OCI-LY1 (cell line): ENCODE data around the gene PTCD1.

Source experiments
- H2AFZ ChIP-seq: fragments of 200-600 bp; sonication (generic), shearing (Covaris generic); 2 replicates; pipeline ENCODE4 v1.6.0; 2014; ENCODE audit warnings: antibody characterized with exemption, mild to moderate bottlenecking, low read length
- H3F3A ChIP-seq: fragments of 200-600 bp; sonication (generic), shearing (Covaris generic); 2 replicates; pipeline ENCODE4 v1.6.0; 2014; ENCODE audit warnings: mild to moderate bottlenecking, antibody characterized with exemption, low read length, moderate library complexity; ENCODE audit not compliant: insufficient read depth
- H3K27ac ChIP-seq: fragments of 200-600 bp; sonication (generic); 2 replicates; pipeline ENCODE4 v1.5.1; 2014; ENCODE audit warnings: low read length, mixed run types, mild to moderate bottlenecking, low read depth; ENCODE audit not compliant: poor library complexity, severe bottlenecking
- H3K27me3 ChIP-seq: fragments of 200-600 bp; sonication (generic); 2 replicates; pipeline ENCODE4 v1.6.0; 2014; ENCODE audit warnings: antibody characterized with exemption, mild to moderate bottlenecking, low read length, moderate library complexity; ENCODE audit not compliant: insufficient read depth
- H3K36me3 ChIP-seq: fragments of 200-600 bp; sonication (generic); 2 replicates; pipeline ENCODE4 v1.6.1; 2014; ENCODE audit warnings: mild to moderate bottlenecking, antibody characterized with exemption, low read length, moderate library complexity, mixed read lengths; ENCODE audit not compliant: insufficient read depth
- H3K4me1 ChIP-seq: fragments of 200-600 bp; sonication (generic); 2 replicates; pipeline ENCODE4 v1.5.1; 2014; ENCODE audit warnings: mild to moderate bottlenecking, low read length, moderate library complexity; ENCODE audit not compliant: insufficient read depth, severe bottlenecking
- H3K4me2 ChIP-seq: fragments of 200-600 bp; sonication (generic), shearing (Covaris generic); 2 replicates; pipeline ENCODE4 v1.6.1; 2014; ENCODE audit warnings: low read length
- H3K4me3 ChIP-seq: fragments of 200-600 bp; sonication (generic); 2 replicates; pipeline ENCODE4 v1.5.1; 2014; ENCODE audit warnings: low read length, low read depth, mild to moderate bottlenecking, mixed read lengths; ENCODE audit not compliant: poor library complexity, severe bottlenecking
- H3K79me2 ChIP-seq: fragments of 200-600 bp; shearing (Covaris generic); 2 replicates; pipeline ENCODE4 v1.6.1; 2016; ENCODE audit warnings: mixed run types, low read length, mixed read lengths; ENCODE audit not compliant: insufficient read depth
- H3K9ac ChIP-seq: fragments of 200-600 bp; sonication (generic), shearing (Covaris generic); 2 replicates; pipeline ENCODE4 v1.6.1; 2014; ENCODE audit warnings: mild to moderate bottlenecking, low read length, mixed read lengths
- H3K9me2 ChIP-seq: fragments of 200-600 bp; sonication (generic), shearing (Covaris generic); 2 replicates; pipeline ENCODE4 v1.6.1; 2014; ENCODE audit warnings: low read depth, mild to moderate bottlenecking, low read length, mixed read lengths
- H3K9me3 ChIP-seq: fragments of 200-600 bp; shearing (Covaris generic); 2 replicates; pipeline ENCODE4 v1.6.1; 2014; ENCODE audit warnings: low read length, mixed read lengths
- H4K20me1 ChIP-seq: fragments of 200-600 bp; sonication (generic), shearing (Covaris generic); 2 replicates; pipeline ENCODE4 v1.6.0; 2016; ENCODE audit warnings: mild to moderate bottlenecking, low read length; ENCODE audit not compliant: insufficient read depth
- CTCF ChIP-seq: fragments of 200-600 bp; sonication (generic), shearing (Covaris generic); IDR thresholded peaks from 2 replicates; pipeline ENCODE4 v1.5.1; 2017; ENCODE audit warnings: mild to moderate bottlenecking, antibody characterized with exemption, low read length, moderate library complexity, mixed read lengths
- EZH2 ChIP-seq: fragments of 200-600 bp; sonication (generic), shearing (Covaris generic); IDR thresholded peaks from 2 replicates; pipeline ENCODE4 v1.8.0; 2017; ENCODE audit warnings: borderline replicate concordance, mixed run types, mild to moderate bottlenecking, antibody characterized with exemption, low read length, moderate library complexity, mixed read lengths

Gene PTCD1

GRCh38 chr7:99398891-99399445, 39.6 kb downstream of the PTCD1 start:
- H3K4me3 ChIP-seq: no peak overlapping the region
- no peaks in the 10 kb centered on the region for H3K9me2 ChIP-seq
- TF ChIP-seq CTCF (no peak), EZH2 (no peak)
- H3K27ac ChIP-seq: no peak overlapping the region
- no peaks in the 10 kb centered on the region for H3K79me2 ChIP-seq
- H3K4me2 ChIP-seq: no peak overlapping the region
- no peaks in the 10 kb centered on the region for H3F3A ChIP-seq
- no peak overlapping the region for H3K9ac ChIP-seq
- no peaks in the 10 kb centered on the region for H4K20me1 ChIP-seq
- H3K4me1 ChIP-seq: no peaks in the 10 kb centered on the region
- peaks cover 97% of the 10 kb centered on the region for H3K36me3 ChIP-seq
- no peaks in the 10 kb centered on the region for H3K27me3 ChIP-seq
- no peak overlapping the region for H2AFZ ChIP-seq
- H3K9me3 ChIP-seq: no peaks in the 10 kb centered on the region

GRCh38 chr7:99397297-99397983, 41.2 kb downstream of the PTCD1 start:
- peaks cover 92% of the 10 kb centered on the region for H3K36me3 ChIP-seq
- H3F3A ChIP-seq: no peaks in the 10 kb centered on the region

GRCh38 chr7:99396418-99397296, 41.9 kb downstream of the PTCD1 start:
- no peaks in the 10 kb centered on the region for H3K27me3 ChIP-seq
- H3K36me3 ChIP-seq: peaks cover 93% of the 10 kb centered on the region
- H3F3A ChIP-seq: no peaks in the 10 kb centered on the region
- TF ChIP-seq EZH2: no peak
- TF ChIP-seq CTCF: no peak
- H4K20me1 ChIP-seq: no peaks in the 10 kb centered on the region
- no peak overlapping the region for H3K4me3 ChIP-seq
- H2AFZ ChIP-seq: no peak overlapping the region
- H3K79me2 ChIP-seq: no peaks in the 10 kb centered on the region
- H3K4me2 ChIP-seq: no peak overlapping the region
- H3K9me2 ChIP-seq: no peaks in the 10 kb centered on the region
- no peak overlapping the region for H3K27ac ChIP-seq
- H3K4me1 ChIP-seq: peaks cover 18% of the 10 kb centered on the region
- no peak overlapping the region for H3K9ac ChIP-seq
- H3K9me3 ChIP-seq: no peaks in the 10 kb centered on the region

More at GRCh38 chr7:99397297-99397983, 41.2 kb downstream of the PTCD1 start:
- Histone ChIP-seq H3K79me2 (no peaks in the 10 kb centered on the region), H3K27ac (no peak overlapping the region), H3K4me2 (no peak overlapping the region), H3K27me3 (no peaks in the 10 kb centered on the region), H2AFZ (no peak overlapping the region), H3K9me2 (no peaks in the 10 kb centered on the region), H3K4me1 (peaks cover 11% of the 10 kb centered on the region), H3K9me3 (no peaks in the 10 kb centered on the region), H3K4me3 (no peak overlapping the region), H3K9ac (no peak overlapping the region), H4K20me1 (no peaks in the 10 kb centered on the region)
- TF ChIP-seq EZH2: no peak
